PC-9 (cell line): ENCODE data around the gene USP46.

Experiments
- EZH2 ChIP-seq: fragments of 200-600 bp; sonication (generic); IDR thresholded peaks from 2 replicates; pipeline ENCODE4 v1.8.0; 2017; ENCODE audit warnings: antibody characterized with exemption, low read depth
- TF ChIP-seq, protein P1 (sequence below): fragments of 200-600 bp; sonication (generic); conservative IDR thresholded peaks from 2 replicates; pipeline ENCODE4 v1.6.1; 2017; ENCODE audit warnings: mixed run types, antibody characterized with exemption, mild to moderate bottlenecking, moderate library complexity

- TF ChIP-seq, protein P1, sequence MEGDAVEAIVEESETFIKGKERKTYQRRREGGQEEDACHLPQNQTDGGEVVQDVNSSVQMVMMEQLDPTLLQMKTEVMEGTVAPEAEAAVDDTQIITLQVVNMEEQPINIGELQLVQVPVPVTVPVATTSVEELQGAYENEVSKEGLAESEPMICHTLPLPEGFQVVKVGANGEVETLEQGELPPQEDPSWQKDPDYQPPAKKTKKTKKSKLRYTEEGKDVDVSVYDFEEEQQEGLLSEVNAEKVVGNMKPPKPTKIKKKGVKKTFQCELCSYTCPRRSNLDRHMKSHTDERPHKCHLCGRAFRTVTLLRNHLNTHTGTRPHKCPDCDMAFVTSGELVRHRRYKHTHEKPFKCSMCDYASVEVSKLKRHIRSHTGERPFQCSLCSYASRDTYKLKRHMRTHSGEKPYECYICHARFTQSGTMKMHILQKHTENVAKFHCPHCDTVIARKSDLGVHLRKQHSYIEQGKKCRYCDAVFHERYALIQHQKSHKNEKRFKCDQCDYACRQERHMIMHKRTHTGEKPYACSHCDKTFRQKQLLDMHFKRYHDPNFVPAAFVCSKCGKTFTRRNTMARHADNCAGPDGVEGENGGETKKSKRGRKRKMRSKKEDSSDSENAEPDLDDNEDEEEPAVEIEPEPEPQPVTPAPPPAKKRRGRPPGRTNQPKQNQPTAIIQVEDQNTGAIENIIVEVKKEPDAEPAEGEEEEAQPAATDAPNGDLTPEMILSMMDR: no peak
- TF ChIP-seq EZH2: no peak
These were observed 107.6 kb downstream of the USP46 start for GRCh38 chr4:52551487-52551886.
